Stimulated activated CD4-positive, alpha-beta T cell treated with anti-CD3 and anti-CD28 coated beads, Interleukin-2, amount 100 ng/mL, for 24 hours (primary cell): ENCODE results near the gene ZBTB9.
A peak's percentile ranks its signal among the peaks of the same experiment; 100 is the strongest.

Source experiments
- DNase-seq, 2 donors: peaks; one replicate each; pipeline ENCODE4 v3.0.0-alpha.2; 2020

Gene ZBTB9

DNA sequence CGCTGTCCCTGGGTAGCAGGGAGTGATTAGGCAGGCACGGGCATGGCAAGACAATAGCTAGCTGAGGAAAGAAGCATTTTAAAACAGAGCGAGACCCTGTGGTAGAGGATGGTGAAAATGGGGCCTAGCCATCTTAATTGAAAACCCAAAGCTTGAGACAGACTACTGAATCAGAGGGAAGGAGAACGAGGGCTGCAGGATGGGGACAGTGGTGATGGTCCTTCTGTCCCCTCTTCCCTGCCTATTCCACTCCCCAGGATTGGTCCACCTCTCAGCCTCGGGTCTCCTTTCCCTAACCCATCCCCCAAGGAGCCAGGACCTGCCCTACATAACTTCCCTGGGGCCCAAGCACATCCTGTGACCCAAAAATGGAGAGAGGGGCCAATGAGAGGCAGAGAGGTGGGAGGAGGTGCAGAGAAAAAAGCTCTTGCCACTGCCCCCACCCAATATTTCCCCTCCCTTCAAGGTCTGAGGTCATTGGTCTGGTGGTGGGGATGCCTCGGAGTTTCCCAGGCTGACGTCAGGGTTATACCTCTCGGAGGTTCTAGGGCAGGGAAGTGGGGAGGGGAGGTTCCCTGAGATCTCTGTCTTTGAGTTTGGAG lies 35.6 kb upstream of the ZBTB9 start:
- DNase-seq, result peak; percentile 56 to 61

GRCh38 chr6:33419580-33420490 lies 34.5 kb upstream of the ZBTB9 start, which contains the start of gene SYNGAP1:
TSS of gene SYNGAP1 (plus strand) at chr6:33420065. CDS start at chr6:33420265, 200 bp downstream.
- peak; percentile 64 for DNase-seq

- no peak for DNase-seq
These were observed 33.7 kb upstream of the ZBTB9 start for GRCh38 chr6:33420491-33421343.

DNA sequence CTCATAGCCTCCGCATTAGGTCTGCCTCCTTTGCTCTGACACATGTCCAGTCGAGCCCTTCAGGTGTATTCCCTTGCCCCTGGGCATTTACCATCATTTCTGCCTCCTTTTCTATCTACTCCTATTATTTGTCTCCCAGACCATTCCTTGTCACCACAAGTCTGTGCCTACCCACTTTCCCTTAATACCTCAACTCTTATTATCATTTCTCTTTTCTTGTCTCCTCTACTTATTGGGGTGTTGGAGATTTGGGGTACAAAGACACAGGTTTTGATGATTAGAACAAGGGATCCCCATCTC lies 33.1 kb upstream of the ZBTB9 start:
- DNase-seq, result no peak

GRCh38 chr6:33423777-33424176 lies 30.6 kb upstream of the ZBTB9 start:
- no peak for DNase-seq

DNA sequence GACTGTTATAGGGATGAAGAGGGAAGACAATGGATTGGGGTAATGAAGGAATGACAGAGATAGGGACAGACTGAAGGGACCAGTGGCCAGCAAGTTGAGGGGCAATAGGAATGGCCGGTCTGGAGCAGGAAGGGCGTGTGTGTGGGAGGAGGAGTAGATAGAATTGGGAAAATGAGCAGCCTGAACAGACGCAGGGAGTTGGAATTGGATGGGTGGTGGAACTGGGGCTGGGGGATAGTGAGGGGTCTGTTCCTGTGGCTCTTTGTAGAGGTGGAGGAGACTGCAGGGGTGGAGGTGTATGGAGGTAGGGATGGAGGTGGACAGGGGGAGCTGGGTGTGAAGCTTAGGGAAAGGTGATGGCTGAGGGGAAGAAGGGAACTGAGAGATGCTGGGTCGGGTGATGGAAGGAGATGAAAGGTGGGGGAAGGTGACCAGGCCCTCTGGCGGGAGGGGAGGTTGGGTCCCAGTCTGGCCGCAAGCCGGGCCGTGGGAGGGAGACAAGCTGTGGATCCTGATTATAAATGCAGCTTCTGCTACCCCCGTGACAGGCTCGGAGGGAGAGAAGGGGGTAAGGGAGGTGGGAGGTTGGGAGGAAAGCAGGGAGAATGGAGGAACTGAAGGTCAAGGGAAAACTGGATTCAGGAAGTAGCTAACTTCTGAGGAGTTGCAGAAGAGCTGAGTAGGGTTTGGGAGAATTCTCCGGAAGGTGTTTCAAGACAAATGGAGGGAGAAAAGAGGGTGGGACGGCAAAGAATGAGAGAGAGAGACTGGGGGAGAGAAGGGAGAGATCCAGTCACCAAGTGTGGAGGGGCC lies 29.3 kb upstream of the ZBTB9 start:
- DNase-seq, result no peak

- DNase-seq, result peak; percentile 81 to 88
These were observed 28.5 kb upstream of the ZBTB9 start for GRCh38 chr6:33425668-33426577.

GRCh38 chr6:33426590-33427511 lies 27.5 kb upstream of the ZBTB9 start:
- DNase-seq, result no peak

- peak; percentile 58 to 67 for DNase-seq
These were observed 26.7 kb upstream of the ZBTB9 start for GRCh38 chr6:33427585-33428223.

DNA sequence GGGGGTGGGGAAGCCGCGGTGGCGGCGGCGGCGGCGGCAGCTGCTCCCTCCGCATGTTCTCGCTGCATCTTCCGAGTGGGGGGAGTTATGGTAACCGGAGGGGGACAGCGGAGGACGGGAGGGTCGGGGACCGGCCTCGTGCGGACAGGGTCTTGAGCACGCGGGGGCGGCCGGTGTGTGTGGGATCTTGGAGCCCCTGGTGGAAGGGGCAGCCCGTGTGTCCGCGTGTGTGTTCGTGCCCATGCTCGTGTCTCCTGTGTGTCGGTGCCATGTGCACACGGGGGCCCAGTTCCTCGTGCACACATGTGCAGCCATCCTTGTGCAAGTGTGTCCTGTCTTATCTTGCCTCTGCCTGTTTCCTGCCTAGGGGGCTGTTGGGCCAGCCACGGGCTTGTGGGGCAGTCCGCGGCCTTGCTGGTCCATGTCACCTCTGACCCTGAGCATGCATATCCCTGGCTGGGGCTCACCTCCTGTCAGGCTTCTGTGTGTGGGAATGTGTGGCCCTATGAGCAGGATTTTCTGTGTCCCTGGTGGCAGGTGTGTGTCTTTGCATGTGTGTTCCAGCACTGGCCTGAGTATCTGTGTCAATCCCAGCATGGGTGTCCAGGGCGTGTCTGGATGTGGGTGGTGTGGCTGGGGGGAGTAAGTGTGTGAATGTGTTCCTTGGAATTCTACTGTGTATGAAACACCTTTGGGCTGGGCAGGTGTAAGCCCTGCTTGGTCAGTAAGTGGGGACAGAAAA lies 26.0 kb upstream of the ZBTB9 start:
- DNase-seq, result peak; percentile 42 to 52

DNA sequence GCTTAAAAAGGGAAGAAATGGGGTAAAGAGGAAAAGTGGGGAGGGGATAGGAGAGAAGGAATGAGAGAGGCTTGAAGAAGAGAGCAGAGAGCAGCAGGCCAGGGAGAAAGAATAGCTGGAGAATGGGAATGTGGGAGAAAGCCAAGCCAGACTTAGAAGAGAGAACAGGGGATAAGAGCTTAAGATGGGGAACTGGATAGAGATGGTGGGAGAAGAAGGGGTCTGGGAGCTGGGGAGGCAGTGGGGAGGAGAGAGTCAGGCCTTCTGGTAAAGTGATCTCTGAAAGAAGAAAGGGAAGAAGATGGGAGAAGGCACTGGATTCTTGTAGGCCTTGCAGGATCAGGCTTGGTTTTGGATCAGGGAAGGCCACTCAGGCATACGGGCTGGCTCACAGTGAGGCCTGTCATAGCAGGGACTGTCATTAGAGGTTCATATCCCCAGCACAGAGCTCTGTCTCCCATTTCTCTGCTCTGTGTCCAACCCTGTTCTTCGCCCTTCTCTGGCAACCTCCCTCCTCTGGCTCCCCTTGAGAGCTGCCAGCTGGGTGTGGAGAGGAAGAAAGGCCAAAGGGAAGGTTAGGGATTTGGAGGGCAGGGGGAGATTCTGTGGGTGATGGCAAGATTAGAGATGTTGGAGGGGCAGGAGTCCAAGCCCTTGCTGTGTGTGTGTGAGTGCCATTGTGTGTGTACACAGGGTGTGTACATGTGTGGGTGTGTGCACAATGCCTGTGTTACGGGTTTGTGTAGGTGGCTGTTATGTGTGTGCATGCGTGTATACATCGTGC lies 25.2 kb upstream of the ZBTB9 start:
- no peak for DNase-seq

DNA sequence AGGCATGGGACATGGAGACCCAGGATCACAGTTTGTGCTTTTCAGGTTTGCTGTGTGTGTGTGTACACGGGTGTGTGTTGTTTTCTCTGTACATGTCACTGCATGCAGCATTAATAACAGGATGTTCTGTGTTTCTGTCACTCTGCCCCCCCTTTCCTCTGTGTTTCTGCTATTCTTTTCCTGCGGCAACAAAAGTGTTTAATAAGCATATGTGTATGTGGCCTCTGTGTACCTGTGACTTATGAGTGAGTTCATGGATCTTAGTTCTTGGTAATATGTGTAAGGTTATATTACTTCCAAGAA lies 24.7 kb upstream of the ZBTB9 start:
- no peak for DNase-seq

DNA sequence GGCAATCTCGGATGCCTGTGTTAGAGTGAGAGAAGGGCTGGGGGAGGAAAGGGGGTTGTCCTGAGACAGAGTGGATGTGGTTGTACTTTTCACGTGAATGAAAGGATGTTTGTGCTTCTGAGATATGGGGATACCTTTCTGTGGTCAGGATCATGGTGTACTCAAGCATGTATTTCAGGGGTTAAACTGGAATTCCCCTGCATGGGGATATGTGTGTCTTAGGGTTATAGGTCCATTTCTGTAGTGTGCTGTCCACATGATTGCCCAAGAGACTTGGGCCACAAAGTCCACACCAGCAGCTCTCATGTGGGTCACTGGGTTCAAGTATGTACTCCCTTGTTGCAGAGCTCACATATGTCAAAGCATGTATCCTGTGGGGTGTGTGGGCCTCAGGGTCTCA lies 24.0 kb upstream of the ZBTB9 start:
- DNase-seq, result no peak

DNA sequence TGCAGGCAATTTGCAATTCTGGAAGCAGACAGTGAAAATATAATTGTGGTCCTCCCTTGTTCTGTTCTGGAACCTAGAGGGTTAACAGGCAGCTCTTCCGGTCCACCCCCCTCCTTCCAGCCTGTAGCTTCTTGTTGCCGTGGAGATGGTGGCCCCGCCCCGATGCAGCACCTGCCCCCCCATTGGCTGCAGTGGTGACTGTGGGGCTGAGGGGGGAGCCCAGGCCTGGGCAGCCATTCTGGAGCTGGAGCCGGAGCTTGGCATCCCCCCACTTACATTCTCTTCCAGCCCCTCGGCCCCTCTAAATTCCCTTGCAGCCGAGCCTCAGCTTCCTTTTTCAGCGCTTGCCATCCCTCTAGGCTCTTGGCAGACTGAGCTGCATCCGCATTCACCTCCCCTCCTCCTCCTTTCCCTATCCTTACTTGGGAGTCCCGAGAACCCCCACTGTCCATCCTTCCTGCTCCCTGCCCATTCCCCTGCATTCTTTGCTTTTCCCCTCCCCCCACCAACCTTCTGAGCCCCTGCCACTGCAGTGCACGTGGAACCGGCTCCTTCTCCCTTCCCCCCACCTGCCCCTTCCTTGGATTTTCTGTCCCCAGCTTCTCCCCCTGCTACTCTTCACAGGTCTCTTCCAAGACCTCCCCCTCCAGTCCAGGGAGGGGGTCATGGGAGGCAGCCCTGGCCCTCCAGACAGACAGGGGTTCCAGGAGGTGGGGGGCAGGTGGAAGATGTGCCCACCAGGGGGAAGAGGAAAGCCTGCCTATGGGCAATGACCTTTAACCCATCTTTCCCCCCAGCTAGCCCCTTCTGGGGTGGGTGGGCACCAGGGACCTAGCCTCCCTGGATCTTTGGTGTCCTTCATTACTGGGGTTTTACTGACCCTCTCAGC lies 23.1 kb upstream of the ZBTB9 start:
- DNase-seq, result peak; percentile 79 to 80

DNA sequence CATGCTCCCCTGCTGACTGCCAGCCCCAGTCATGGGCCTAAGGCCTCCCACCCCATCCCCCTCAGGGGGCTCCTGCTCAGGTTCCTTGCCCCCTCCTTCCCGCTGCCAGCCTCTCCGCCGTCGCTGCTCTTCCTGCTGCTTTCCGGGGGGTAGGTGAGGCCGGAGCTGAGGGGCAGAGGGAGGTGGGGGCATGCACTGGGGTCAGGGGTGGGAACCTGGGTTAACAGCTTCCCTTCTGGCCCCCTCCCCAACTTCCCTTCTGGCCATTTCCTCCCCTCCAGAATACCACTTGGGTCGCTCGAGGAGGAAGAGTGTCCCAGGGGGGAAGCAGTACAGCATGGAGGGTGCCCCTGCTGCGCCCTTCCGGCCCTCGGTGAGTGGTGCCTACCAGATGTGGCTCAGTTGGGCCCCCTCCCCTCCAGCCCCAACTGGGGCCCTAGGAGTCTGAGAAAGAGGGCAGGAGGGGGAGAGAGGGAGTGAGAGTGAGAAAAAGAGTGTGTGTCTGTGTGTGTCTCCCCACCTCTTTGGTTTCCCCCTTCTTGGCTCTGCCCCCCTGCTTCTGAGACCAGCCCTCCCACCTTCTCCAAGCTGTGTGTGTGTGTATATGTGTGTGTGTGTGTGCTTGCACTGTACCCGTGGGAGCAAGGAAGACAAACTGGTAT lies 22.4 kb upstream of the ZBTB9 start:
- no peak for DNase-seq

DNA sequence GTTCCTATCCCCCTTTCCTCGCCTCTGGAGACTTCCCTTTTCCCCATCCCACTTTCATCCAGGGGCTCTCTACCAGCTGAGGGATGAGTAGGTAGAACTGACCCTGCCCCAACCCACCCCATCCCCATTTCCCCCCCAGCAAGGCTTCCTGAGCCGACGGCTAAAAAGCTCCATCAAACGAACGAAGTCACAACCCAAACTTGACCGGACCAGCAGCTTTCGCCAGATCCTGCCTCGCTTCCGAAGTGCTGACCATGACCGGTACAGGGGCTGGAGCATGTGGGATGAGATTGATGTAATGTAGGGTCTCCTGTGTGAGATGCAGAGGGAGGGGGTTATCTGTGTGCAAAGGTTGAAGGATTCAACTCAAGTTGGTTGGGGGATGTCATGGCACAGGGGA lies 21.8 kb upstream of the ZBTB9 start:
- no peak for DNase-seq

- no peak for DNase-seq
These were observed 21.3 kb upstream of the ZBTB9 start for GRCh38 chr6:33433001-33433543.
